GM19438 (cell line): ENCODE data around the gene ABCG4.
"Not testable (repeated sequence)": the region's sequence is repeated elsewhere in the genome, so short reads cannot be mapped to it uniquely, and the experiment has no call there.

Source experiments
- ATAC-seq: cut with Tn5 transposase; IDR thresholded peaks from one replicate; pipeline ENCODE4 v1.9.1; 2021; ENCODE audit warnings: low read depth; ENCODE audit not compliant: unreplicated experiment

The ABCG4 gene

GRCh38 chr11:119152604-119153003 is 3.8 kb downstream of the ABCG4 start:
- no peak for ATAC-seq

GRCh38 chr11:119153049-119153818 is 4.4 kb downstream of the ABCG4 start:
- ATAC-seq, result no peak

GRCh38 chr11:119154178-119154577 is 5.3 kb downstream of the ABCG4 start:
- ATAC-seq, result no peak

- ATAC-seq, result no peak
Observed at GRCh38 chr11:119155733-119156492, 7.1 kb downstream of the ABCG4 start.

GRCh38 chr11:119156496-119156895 is 7.6 kb downstream of the ABCG4 start:
- ATAC-seq, result no peak

GRCh38 chr11:119157063-119157462 is 8.2 kb downstream of the ABCG4 start:
- ATAC-seq, result no peak

GRCh38 chr11:119158467-119158866 is 9.6 kb downstream of the ABCG4 start:
- no peak for ATAC-seq

- no peak for ATAC-seq
Observed at GRCh38 chr11:119160151-119160550, 11.3 kb downstream of the ABCG4 start.

GRCh38 chr11:119161871-119162270 is 13.0 kb downstream of the ABCG4 start:
- no peak for ATAC-seq

- no peak for ATAC-seq
Observed at GRCh38 chr11:119166368-119167076, 17.7 kb downstream of the ABCG4 start.

GRCh38 chr11:119167077-119167458 is 18.2 kb downstream of the ABCG4 start:
- ATAC-seq, result not testable (repeated sequence)

- ATAC-seq, result no peak
Observed at GRCh38 chr11:119167933-119168332, 19.1 kb downstream of the ABCG4 start.

GRCh38 chr11:119168471-119169281 is 19.8 kb downstream of the ABCG4 start, which contains the start of gene NLRX1:
Gene NLRX1 (plus strand): TSS chr11:119168725. CDS start chr11:119171404, 2,679 bp downstream.
- ATAC-seq, result peak; percentile 80

GRCh38 chr11:119169282-119169719 is 20.4 kb downstream of the ABCG4 start:
- peak; percentile 8 for ATAC-seq

GRCh38 chr11:119172513-119172912 is 23.7 kb downstream of the ABCG4 start:
- ATAC-seq, result no peak

- no peak for ATAC-seq
Observed at GRCh38 chr11:119173453-119173852, 24.6 kb downstream of the ABCG4 start.

- no peak for ATAC-seq
Observed at GRCh38 chr11:119175493-119176077, 26.7 kb downstream of the ABCG4 start.

GRCh38 chr11:119178166-119178680 is 29.4 kb downstream of the ABCG4 start:
- no peak for ATAC-seq

GRCh38 chr11:119179342-119179741 is 30.5 kb downstream of the ABCG4 start:
- no peak for ATAC-seq

- ATAC-seq, result no peak
Observed at GRCh38 chr11:119179983-119180382, 31.1 kb downstream of the ABCG4 start.
